ENCODE data around the gene CLEC4F. TPM values are rescaled to one million over a fixed set of nuclear protein-coding genes. Genes with fewer than 3 reads are reported as not detected.

Gene CLEC4F
- total and polyA plus RNA-seq, 5 experiments from 2014 or later: not detected

DNA sequence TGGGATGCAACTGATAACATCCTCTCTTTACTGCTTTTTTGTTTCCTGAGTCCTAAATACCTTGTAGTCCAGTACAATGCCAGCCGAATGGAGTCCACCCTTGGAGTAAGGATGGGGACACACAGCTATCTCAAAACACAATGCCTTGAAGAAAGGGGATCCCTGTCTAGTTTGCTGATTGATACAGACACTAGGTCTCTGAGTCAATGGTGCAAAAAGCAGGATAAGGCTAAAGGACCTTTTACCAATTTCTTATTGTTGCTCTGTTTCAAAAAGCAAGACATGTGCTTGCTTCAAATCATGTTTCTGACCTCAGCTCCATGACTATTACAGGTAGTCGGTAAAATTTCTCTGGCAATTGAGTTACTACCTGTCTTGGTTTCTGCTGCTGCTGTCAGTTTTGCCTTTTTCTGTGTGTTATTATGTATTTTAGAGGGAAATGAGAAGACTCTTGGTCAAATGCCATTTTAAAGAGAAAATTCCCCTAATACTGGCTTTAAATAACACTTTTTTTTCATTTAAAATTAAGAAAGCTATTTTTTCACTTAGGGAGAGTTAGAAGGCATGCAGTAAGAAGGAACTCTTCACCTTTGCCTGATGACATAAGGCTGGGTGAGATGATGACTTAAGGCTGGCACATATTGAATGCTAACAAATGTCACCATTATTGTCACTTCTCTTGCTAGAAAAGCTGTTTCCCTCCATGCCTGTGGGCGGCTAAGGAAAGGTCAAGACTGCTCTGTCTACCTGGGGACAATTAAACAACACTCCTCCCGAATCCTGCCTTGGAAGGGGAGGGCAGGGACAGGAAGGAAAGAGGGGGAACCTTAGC is 25.0 kb downstream of the CLEC4F start:
- Mint-ChIP-seq H3K27ac (no peak overlapping the region), H3K4me3 (no peak overlapping the region), H3K36me3 (peaks cover 0 to 8% (median 5%) of the 10 kb centered on the region in 3 donors), H3K27me3 (peaks cover 15 to 70% (median 27%) of the 10 kb centered on the region in 5 donors), H3K9me3 (peaks cover 0 to 10% (median 6%) of the 10 kb centered on the region in 9 donors), H3K4me1 (peaks cover 0 to 16% (median 2%) of the 10 kb centered on the region in 4 donors)
- ATAC-seq (no peak), DNase-seq (no peak)
- POLR2A ChIA-PET: interaction anchor here (0.7 to 1.0 kb wide), 2 partner anchors 101 to 477 kb away, joined by 3 read pairs; no protein-coding TSS in a partner anchor

GRCh38 chr2:70793450-70793849 is 26.9 kb downstream of the CLEC4F start:
- DNase-seq (no peak), ATAC-seq (no peak)
- no peaks in the 10 kb centered on the region for H3K9me3 Mint-ChIP-seq
- no peaks in the 10 kb centered on the region for H3K36me3 Mint-ChIP-seq
- H3K27ac Mint-ChIP-seq: no peak overlapping the region
- peaks cover 5 to 23% (median 10%) of the 10 kb centered on the region in 4 donors for H3K4me1 Mint-ChIP-seq
- no peak overlapping the region for H3K4me3 Mint-ChIP-seq
- peaks cover 19 to 70% (median 32%) of the 10 kb centered on the region in 5 donors for H3K27me3 Mint-ChIP-seq
- POLR2A ChIA-PET: no interaction called here

DNA sequence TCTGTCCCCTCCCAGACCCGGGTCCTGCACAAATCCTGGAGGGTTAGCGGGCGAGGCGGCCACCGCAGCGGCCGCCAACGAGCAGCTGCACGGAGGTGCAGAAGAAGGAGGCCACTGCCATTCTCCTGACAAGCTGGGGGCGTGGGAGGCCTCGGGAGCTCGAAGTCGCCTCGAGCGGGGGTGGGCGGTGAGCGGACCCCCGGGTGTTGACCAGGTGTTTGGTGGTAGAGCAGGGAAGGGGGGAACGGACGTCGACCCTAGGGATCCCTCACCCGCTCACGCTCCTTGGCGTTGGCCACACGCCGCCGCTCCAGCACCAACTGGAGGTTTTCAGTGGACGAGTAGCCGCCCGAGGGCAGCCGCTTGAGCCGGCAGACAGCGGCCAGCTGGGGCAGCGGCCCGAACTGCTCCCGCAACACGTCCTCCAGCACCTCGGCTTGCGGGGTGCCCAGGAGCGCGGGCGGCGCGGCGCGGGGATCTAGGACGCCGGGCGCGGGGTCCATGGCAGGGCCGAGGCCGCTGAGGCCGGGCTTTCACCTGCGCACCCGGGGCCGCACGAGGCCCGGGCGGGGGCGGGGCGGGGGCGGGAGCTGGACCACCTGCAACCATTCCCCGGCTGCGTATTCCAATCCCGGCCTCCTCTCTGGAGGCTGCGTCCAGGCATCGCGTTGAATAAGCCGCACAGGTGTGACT is 30.1 kb downstream of the CLEC4F start, which contains the start of gene FIGLA:
TSS of gene FIGLA (minus strand) at position 508 of the 693 bp plus-strand sequence. CDS start at position 503, 5 bp downstream.
- DNase-seq (peak in 1 of 10 donors; percentile 8), ATAC-seq (peak; percentile 28 to 44)
- peak within 1 kb of the TSS; percentile 74 to 90 (median 86) for H3K4me3 Mint-ChIP-seq
- POLR2A ChIA-PET: no interaction called here
- peaks cover 6 to 22% (median 13%) of the 10 kb centered on the region in 4 donors for H3K4me1 Mint-ChIP-seq
- peaks cover 31 to 75% (median 49%) of the 10 kb centered on the region in 5 donors for H3K27me3 Mint-ChIP-seq
- no peaks in the 10 kb centered on the region for H3K36me3 Mint-ChIP-seq
- H3K27ac Mint-ChIP-seq: no peak within 1 kb of the TSS
- no peaks in the 10 kb centered on the region for H3K9me3 Mint-ChIP-seq

GRCh38 chr2:70789304-70790135 is 30.9 kb downstream of the CLEC4F start:
- H3K4me3 Mint-ChIP-seq: peak overlapping the region; percentile 74 to 90 (median 86)
- POLR2A ChIA-PET: no interaction called here
- DNase-seq: peak; percentile 43 to 76 (median 64)
- H3K4me1 Mint-ChIP-seq: peaks cover 8 to 24% (median 16%) of the 10 kb centered on the region in 4 donors
- H3K9me3 Mint-ChIP-seq: no peaks in the 10 kb centered on the region
- H3K27me3 Mint-ChIP-seq: peaks cover 31 to 74% (median 49%) of the 10 kb centered on the region in 5 donors
- ATAC-seq: peak; percentile 77 to 86
- H3K27ac Mint-ChIP-seq: no peak overlapping the region
- H3K36me3 Mint-ChIP-seq: no peaks in the 10 kb centered on the region

DNA sequence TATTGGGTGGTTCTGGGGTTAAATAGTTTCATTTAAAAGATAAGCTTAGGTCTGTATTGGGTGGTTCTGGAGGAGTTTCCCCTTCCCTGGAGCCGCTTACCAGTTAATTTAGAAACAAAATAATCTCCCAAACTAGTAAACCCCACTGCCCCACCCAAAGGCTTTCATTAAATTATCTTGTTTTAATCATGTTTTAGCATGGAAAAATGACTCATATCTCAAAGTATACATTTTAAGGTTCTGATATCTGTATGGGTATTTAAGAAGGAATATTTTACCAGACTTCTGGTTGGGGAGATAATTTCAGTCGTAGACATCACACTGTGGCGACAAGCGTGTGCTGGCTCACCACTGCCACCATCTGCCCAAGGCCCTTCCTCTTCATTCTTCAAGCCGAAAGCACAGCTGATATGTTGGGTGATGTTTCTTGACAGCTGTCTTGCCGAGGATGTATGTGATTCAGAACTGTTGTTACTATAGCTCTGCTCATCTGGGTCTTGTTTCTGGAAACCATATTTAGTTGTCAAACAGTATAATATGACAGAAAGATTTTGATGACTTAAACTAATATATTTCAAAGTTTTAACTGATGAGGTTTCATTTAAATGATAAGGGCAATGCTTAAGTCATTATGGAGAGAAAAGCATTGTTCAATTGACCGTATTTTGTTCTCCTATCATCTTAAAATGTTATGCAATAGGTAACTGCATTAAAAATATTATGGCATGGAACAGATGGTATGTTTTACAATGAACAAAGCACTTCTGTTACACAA is 35.1 kb downstream of the CLEC4F start:
- peak; percentile 77 to 80 for ATAC-seq

GRCh38 chr2:70784320-70784719 is 36.1 kb downstream of the CLEC4F start:
- peaks cover 3 to 8% (median 4%) of the 10 kb centered on the region in 4 donors for H3K4me1 Mint-ChIP-seq
- no peak for ATAC-seq
- H3K4me3 Mint-ChIP-seq: peak overlapping the region in 1 of 10 donors; percentile 15
- no peaks in the 10 kb centered on the region for H3K9me3 Mint-ChIP-seq
- no peaks in the 10 kb centered on the region for H3K36me3 Mint-ChIP-seq
- peaks cover 14 to 31% (median 24%) of the 10 kb centered on the region in 5 donors for H3K27me3 Mint-ChIP-seq
- POLR2A ChIA-PET: interaction anchor here (1.9 kb wide), 1 partner anchor 16 kb away, joined by 5 read pairs; the partner anchor contains the start of gene ADD2
- no peak for DNase-seq
- no peak overlapping the region for H3K27ac Mint-ChIP-seq

More for the DNA sequence above, 35.1 kb downstream of the CLEC4F start:
- Mint-ChIP-seq H3K4me1 (peaks cover 8 to 16% (median 11%) of the 10 kb centered on the region in 4 donors), H3K4me3 (no peak overlapping the region), H3K27me3 (peaks cover 19 to 39% (median 28%) of the 10 kb centered on the region in 5 donors), H3K9me3 (no peaks in the 10 kb centered on the region), H3K36me3 (no peaks in the 10 kb centered on the region), H3K27ac (no peak overlapping the region)
- POLR2A ChIA-PET: interaction anchor here (0.8 to 1.9 kb wide), 2 partner anchors 17 to 127 kb away, joined by 3 to 5 read pairs; partner anchors contain the start of gene ADD2
- DNase-seq: peak; percentile 13 to 69 (median 37)

DNA sequence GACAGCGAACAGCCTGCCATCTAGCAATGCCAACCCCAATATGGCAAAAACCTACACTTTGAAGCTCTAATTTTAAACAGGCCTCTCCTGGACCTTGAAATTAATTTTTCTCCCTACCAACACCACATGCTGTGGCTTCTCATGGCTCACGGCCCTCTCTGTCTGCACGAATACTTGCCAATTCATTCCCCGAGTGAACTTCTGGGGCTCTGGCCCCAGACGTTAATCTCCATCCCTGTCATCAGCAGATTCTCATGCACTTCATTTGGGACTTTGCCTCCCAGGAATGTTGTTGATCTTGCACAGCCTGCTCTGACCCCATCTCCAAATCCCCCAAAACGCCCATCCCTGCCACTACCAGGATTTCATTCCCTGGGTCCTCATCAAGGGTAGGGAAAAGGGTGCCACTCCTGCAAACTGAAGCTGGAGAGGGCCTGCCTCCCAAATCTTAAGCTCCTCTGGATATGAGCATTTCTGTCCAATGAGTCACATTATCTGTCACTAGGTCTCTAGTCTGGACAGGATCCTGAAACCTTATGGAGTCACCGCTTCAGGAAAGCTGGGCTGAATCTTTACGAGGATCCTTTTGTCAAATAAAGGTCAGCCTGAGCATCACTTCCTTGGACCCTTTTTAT is 40.4 kb downstream of the CLEC4F start:
- peak overlapping the region in 1 of 10 donors; percentile 27 for H3K27ac Mint-ChIP-seq
- POLR2A ChIA-PET: no interaction called here

GRCh38 chr2:70779491-70779890 is 40.9 kb downstream of the CLEC4F start:
- no peak for DNase-seq
- Mint-ChIP-seq H3K4me3 (no peak overlapping the region), H3K36me3 (no peaks in the 10 kb centered on the region), H3K27ac (no peak overlapping the region), H3K4me1 (no peaks in the 10 kb centered on the region), H3K9me3 (no peaks in the 10 kb centered on the region), H3K27me3 (peaks cover 2 to 16% (median 11%) of the 10 kb centered on the region in 5 donors)
- POLR2A ChIA-PET: no interaction called here
- ATAC-seq: no peak

More for the DNA sequence above, 40.4 kb downstream of the CLEC4F start:
- no peak for DNase-seq
- Mint-ChIP-seq H3K27me3 (peaks cover 2 to 12% (median 9%) of the 10 kb centered on the region in 5 donors), H3K9me3 (no peaks in the 10 kb centered on the region), H3K4me3 (no peak overlapping the region), H3K4me1 (peaks cover 0 to under 1% (median 0%) of the 10 kb centered on the region in 4 donors), H3K36me3 (no peaks in the 10 kb centered on the region)
- no peak for ATAC-seq

GRCh38 chr2:70778676-70779075 is 41.7 kb downstream of the CLEC4F start:
- Mint-ChIP-seq H3K27me3 (peaks cover 8 to 24% (median 17%) of the 10 kb centered on the region in 5 donors), H3K9me3 (peaks cover 0 to 1% (median 0%) of the 10 kb centered on the region in 9 donors), H3K4me1 (no peaks in the 10 kb centered on the region), H3K4me3 (no peak overlapping the region), H3K36me3 (peaks cover 0 to under 1% (median 0%) of the 10 kb centered on the region in 3 donors), H3K27ac (no peak overlapping the region)
- ATAC-seq (no peak), DNase-seq (no peak)
- POLR2A ChIA-PET: interaction anchor here (1.0 kb wide), 1 partner anchor 9 kb away, joined by 3 read pairs; no protein-coding TSS in a partner anchor

- no peak for ATAC-seq
- Mint-ChIP-seq H3K9me3 (peaks cover 0 to 3% (median 0%) of the 10 kb centered on the region in 9 donors), H3K36me3 (peaks cover 0 to 2% (median 0%) of the 10 kb centered on the region in 3 donors), H3K4me1 (no peaks in the 10 kb centered on the region), H3K4me3 (no peak overlapping the region), H3K27ac (no peak overlapping the region), H3K27me3 (peaks cover 16 to 32% (median 20%) of the 10 kb centered on the region in 5 donors)
- POLR2A ChIA-PET: no interaction called here
- no peak for DNase-seq
Measured at GRCh38 chr2:70777450-70777849, 42.9 kb downstream of the CLEC4F start.

- Mint-ChIP-seq H3K4me3 (no peak overlapping the region), H3K27me3 (peaks cover 17 to 35% (median 20%) of the 10 kb centered on the region in 5 donors), H3K36me3 (peaks cover 0 to 2% (median 0%) of the 10 kb centered on the region in 3 donors), H3K27ac (no peak overlapping the region), H3K4me1 (no peaks in the 10 kb centered on the region), H3K9me3 (peaks cover 0 to 3% (median 0%) of the 10 kb centered on the region in 9 donors)
- POLR2A ChIA-PET: no interaction called here
- DNase-seq (no peak), ATAC-seq (no peak)
Measured at GRCh38 chr2:70776266-70776665, 44.1 kb downstream of the CLEC4F start.

Measured in naive thymus-derived CD8-positive, alpha-beta T cell (primary cell).